Activated naive CD8-positive, alpha-beta T cell treated with anti-CD3 and anti-CD28 coated beads, Interleukin-2, amount 50 U/mL, for 24 hours (primary cell): Measurements from ENCODE around the gene ZNF202.
A peak's percentile ranks its signal among the peaks of the same experiment; 100 is the strongest.
"Not testable (repeated sequence)": the region's sequence is repeated elsewhere in the genome, so short reads cannot be mapped to it uniquely, and the experiment has no call there.

Experiments used
- ATAC-seq: fragments of 150-1000 bp; cut with Tn5 transposase; one replicate; pipeline ENCODE4 v1.10.0; 2021
- DNase-seq: peaks from one replicate; pipeline ENCODE4 v3.0.0; 2021
- H3K27ac Mint-ChIP-seq: one replicate; pipeline ENCODE4 v1.8.0; 2021; ENCODE audit warnings: mild to moderate bottlenecking, mixed read lengths
- H3K27me3 Mint-ChIP-seq: one replicate; pipeline ENCODE4 v1.8.0; 2021; ENCODE audit warnings: mixed read lengths
- H3K36me3 Mint-ChIP-seq: one replicate; pipeline ENCODE4 v1.8.0; 2021; ENCODE audit warnings: low read depth, mixed read lengths
- H3K4me1 Mint-ChIP-seq: one replicate; pipeline ENCODE4 v1.8.0; 2021; ENCODE audit warnings: mixed read lengths
- H3K4me3 Mint-ChIP-seq: one replicate; pipeline ENCODE4 v1.8.0; 2021; ENCODE audit warnings: mild to moderate bottlenecking, moderate library complexity, mixed read lengths
- H3K9me3 Mint-ChIP-seq: one replicate; pipeline ENCODE4 v1.8.0; 2021; ENCODE audit warnings: mixed read lengths

ZNF202 gene

GRCh38 chr11:123754101-123754568 is 12.7 kb upstream of the ZNF202 start, which contains the start of gene OR6X1:
Gene OR6X1, minus strand, starts transcription at chr11:123754518. Its CDS starts 0 bp downstream, at chr11:123754518.
- peaks cover 26% of the 10 kb centered on the region for H3K27me3 Mint-ChIP-seq
- ATAC-seq (no peak), DNase-seq (no peak)
- H3K4me1 Mint-ChIP-seq = no peaks in the 10 kb centered on the region
- no peaks in the 10 kb centered on the region for H3K9me3 Mint-ChIP-seq
- H3K36me3 Mint-ChIP-seq = no peaks in the 10 kb centered on the region
- H3K4me3 Mint-ChIP-seq = no peak within 1 kb of the TSS
- H3K27ac Mint-ChIP-seq = no peak within 1 kb of the TSS

DNA sequence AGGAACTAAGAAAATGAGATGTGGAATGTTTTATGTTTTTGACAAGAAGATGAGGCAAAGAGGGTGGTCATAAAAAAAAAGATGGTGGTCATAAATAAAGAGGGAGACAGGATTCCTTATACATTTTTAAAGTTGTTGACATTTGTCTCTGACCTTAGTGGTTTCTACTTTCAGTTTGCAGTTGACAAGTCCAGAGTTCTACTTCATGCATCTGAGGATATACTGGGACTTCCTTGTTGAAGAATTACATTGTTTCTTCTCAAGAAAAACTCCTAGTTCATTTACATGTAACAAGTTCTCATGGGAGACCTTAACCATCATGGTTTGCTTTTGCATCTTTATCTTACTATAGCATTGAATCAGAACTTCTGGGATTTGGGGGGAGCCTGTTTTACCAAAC is 11.7 kb upstream of the ZNF202 start:
- Mint-ChIP-seq H3K27ac (no peak overlapping the region), H3K27me3 (peaks cover 30% of the 10 kb centered on the region), H3K36me3 (no peaks in the 10 kb centered on the region), H3K4me3 (no peak overlapping the region), H3K9me3 (peaks cover 8% of the 10 kb centered on the region), H3K4me1 (no peaks in the 10 kb centered on the region)
- no peak for DNase-seq
- no peak for ATAC-seq

DNA sequence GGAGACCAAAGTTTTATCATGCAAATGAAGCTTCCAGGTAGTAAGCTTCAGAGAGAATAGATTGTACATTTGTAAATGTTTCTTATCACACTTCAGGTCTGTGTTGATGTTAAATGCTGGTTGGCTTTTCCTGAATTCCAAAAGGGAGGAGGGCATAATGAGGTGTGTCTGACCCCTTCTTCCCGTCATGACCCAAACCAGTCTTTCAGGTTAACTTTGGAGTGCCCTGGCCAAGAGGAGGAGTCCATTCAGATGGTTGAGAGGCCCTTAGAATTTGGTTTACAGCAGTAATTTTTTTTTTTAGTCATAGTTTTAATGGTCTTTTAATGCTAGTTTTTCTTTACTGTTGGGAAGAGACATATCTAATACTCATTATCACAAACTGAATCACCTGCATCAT is 10.3 kb upstream of the ZNF202 start:
- DNase-seq (no peak), ATAC-seq (no peak)
- no peaks in the 10 kb centered on the region for H3K4me1 Mint-ChIP-seq
- H3K27me3 Mint-ChIP-seq = peaks cover 34% of the 10 kb centered on the region
- no peak overlapping the region for H3K4me3 Mint-ChIP-seq
- H3K27ac Mint-ChIP-seq = no peak overlapping the region
- H3K9me3 Mint-ChIP-seq = peaks cover 10% of the 10 kb centered on the region
- no peaks in the 10 kb centered on the region for H3K36me3 Mint-ChIP-seq

- Mint-ChIP-seq H3K9me3 (peaks cover 10% of the 10 kb centered on the region), H3K27me3 (peaks cover 34% of the 10 kb centered on the region)
- not testable (repeated sequence) for DNase-seq, H3K4me1 Mint-ChIP-seq, H3K27ac Mint-ChIP-seq, H3K36me3 Mint-ChIP-seq, ATAC-seq, H3K4me3 Mint-ChIP-seq
Measured at GRCh38 chr11:123748349-123748748, 6.9 kb upstream of the ZNF202 start.

- Mint-ChIP-seq H3K4me3 (no peak overlapping the region), H3K4me1 (peaks cover 7% of the 10 kb centered on the region), H3K27me3 (peaks cover 24% of the 10 kb centered on the region), H3K9me3 (peaks cover 10% of the 10 kb centered on the region), H3K36me3 (no peaks in the 10 kb centered on the region), H3K27ac (no peak overlapping the region)
- no peak for DNase-seq
- no peak for ATAC-seq
Measured at GRCh38 chr11:123745764-123746451, 4.4 kb upstream of the ZNF202 start.

- Mint-ChIP-seq H3K27me3 (peaks cover 5% of the 10 kb centered on the region), H3K4me1 (peaks cover 29% of the 10 kb centered on the region), H3K27ac (no peak overlapping the region), H3K9me3 (no peaks in the 10 kb centered on the region), H3K4me3 (peak overlapping the region; percentile 88), H3K36me3 (peaks cover 15% of the 10 kb centered on the region)
- ATAC-seq (no peak), DNase-seq (no peak)
Measured at GRCh38 chr11:123742724-123743120, 1.3 kb upstream of the ZNF202 start.

GRCh38 chr11:123742031-123742723 is 717 bp upstream of the ZNF202 start:
- H3K27me3 Mint-ChIP-seq = peaks cover 4% of the 10 kb centered on the region
- H3K27ac Mint-ChIP-seq = peak overlapping the region; percentile 86
- H3K36me3 Mint-ChIP-seq = peaks cover 21% of the 10 kb centered on the region
- peak overlapping the region; percentile 88 for H3K4me3 Mint-ChIP-seq
- ATAC-seq (no peak), DNase-seq (peak; percentile 3)
- H3K9me3 Mint-ChIP-seq = no peaks in the 10 kb centered on the region
- H3K4me1 Mint-ChIP-seq = peaks cover 31% of the 10 kb centered on the region

- Mint-ChIP-seq H3K9me3 (no peaks in the 10 kb centered on the region), H3K27me3 (peaks cover under 1% of the 10 kb centered on the region), H3K4me3 (peak overlapping the region; percentile 88), H3K36me3 (peaks cover 29% of the 10 kb centered on the region), H3K4me1 (peaks cover 31% of the 10 kb centered on the region), H3K27ac (peak overlapping the region; percentile 86)
- ATAC-seq (peak; percentile 3), DNase-seq (no peak)
Measured at GRCh38 chr11:123740787-123741158, 687 bp downstream of the ZNF202 start.

DNA sequence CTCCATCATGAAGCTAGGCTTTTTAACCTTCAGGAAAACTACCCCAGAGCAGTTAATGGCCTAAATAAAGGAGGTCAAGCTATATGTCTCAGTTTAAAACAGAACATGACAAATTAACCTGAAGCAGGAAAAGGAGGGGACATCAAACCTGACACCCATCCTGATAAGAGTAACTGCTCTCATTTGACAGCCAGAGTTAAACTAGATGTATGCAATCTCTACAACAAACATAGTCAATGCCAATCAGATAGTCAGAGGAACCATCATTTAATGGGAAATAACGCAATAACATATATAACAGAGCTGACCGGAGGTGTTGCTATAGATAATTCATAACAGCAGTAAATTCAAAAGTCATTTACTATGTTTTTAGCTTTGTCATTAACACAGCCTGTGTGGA is 3.1 kb downstream of the ZNF202 start:
- H3K4me1 Mint-ChIP-seq = peaks cover 31% of the 10 kb centered on the region

DNA sequence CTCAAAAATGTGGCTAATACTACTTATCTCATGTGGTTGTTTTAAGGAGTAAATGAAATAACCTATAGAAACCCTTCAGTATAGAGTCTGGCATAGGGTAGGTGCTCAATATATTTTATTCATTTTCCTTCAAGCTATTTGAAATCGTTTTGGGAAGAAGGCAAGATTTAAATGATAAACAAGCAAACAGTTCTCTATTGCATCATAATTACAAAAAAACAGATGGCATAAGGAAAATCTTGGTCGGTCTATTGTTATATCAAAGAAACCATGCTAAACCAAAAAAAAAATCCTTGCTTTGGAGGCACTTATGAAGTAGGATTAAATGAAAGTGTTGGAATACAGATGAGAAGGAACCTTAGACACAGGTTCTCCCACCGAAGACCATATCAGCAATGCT is 4.7 kb downstream of the ZNF202 start:
- ATAC-seq (no peak), DNase-seq (no peak)
- H3K4me1 Mint-ChIP-seq = peaks cover 24% of the 10 kb centered on the region
- peaks cover 45% of the 10 kb centered on the region for H3K36me3 Mint-ChIP-seq
- no peak overlapping the region for H3K4me3 Mint-ChIP-seq
- H3K9me3 Mint-ChIP-seq = no peaks in the 10 kb centered on the region
- H3K27me3 Mint-ChIP-seq = no peaks in the 10 kb centered on the region
- H3K27ac Mint-ChIP-seq = no peak overlapping the region

More for the DNA sequence above, 3.1 kb downstream of the ZNF202 start:
- no peak overlapping the region for H3K27ac Mint-ChIP-seq
- H3K4me3 Mint-ChIP-seq = no peak overlapping the region
- H3K27me3 Mint-ChIP-seq = no peaks in the 10 kb centered on the region
- no peak for DNase-seq
- no peak for ATAC-seq
- peaks cover 43% of the 10 kb centered on the region for H3K36me3 Mint-ChIP-seq
- H3K9me3 Mint-ChIP-seq = no peaks in the 10 kb centered on the region

- peaks cover 10% of the 10 kb centered on the region for H3K36me3 Mint-ChIP-seq
Measured at GRCh38 chr11:123729602-123730001, 11.9 kb downstream of the ZNF202 start.

GRCh38 chr11:123725995-123726655 is 15.3 kb downstream of the ZNF202 start:
- H3K9me3 Mint-ChIP-seq = peaks cover 35% of the 10 kb centered on the region
- H3K36me3 Mint-ChIP-seq = peaks cover 9% of the 10 kb centered on the region
- DNase-seq = no peak
- H3K27me3 Mint-ChIP-seq = no peaks in the 10 kb centered on the region
- H3K4me1 Mint-ChIP-seq = no peaks in the 10 kb centered on the region
- no peak overlapping the region for H3K27ac Mint-ChIP-seq
- no peak for ATAC-seq
- H3K4me3 Mint-ChIP-seq = no peak overlapping the region

More at GRCh38 chr11:123729602-123730001, 11.9 kb downstream of the ZNF202 start:
- ATAC-seq (no peak), DNase-seq (no peak)
- H3K4me3 Mint-ChIP-seq = no peak overlapping the region
- H3K27me3 Mint-ChIP-seq = no peaks in the 10 kb centered on the region
- H3K4me1 Mint-ChIP-seq = no peaks in the 10 kb centered on the region
- H3K27ac Mint-ChIP-seq = no peak overlapping the region
- H3K9me3 Mint-ChIP-seq = peaks cover 35% of the 10 kb centered on the region

DNA sequence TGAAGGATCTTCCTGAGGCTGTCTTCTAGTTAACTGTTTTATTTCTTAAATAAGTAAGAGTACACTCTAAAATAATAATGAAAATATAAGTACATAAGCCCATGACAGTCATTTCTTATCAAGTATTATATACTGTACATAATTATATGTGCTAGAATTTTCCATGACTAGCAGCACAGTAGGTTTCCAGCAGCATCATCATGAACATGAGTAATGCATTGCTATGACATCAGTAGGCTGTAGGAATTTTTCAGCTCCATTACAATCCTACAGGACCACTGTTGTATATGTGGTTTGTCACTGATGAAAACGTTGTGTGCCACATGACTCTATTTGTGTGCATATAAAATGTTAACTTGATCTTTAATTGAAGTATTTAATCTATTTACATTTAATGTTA is 22.0 kb downstream of the ZNF202 start:
- peak; percentile 33 for ATAC-seq
- no peaks in the 10 kb centered on the region for H3K9me3 Mint-ChIP-seq
- no peaks in the 10 kb centered on the region for H3K4me1 Mint-ChIP-seq
- no peak overlapping the region for H3K27ac Mint-ChIP-seq
- H3K27me3 Mint-ChIP-seq = peaks cover 10% of the 10 kb centered on the region
- H3K4me3 Mint-ChIP-seq = no peak overlapping the region
- DNase-seq = no peak
- peaks cover 9% of the 10 kb centered on the region for H3K36me3 Mint-ChIP-seq

GRCh38 chr11:123718469-123718868 is 23.0 kb downstream of the ZNF202 start:
- no peak overlapping the region for H3K4me3 Mint-ChIP-seq
- no peaks in the 10 kb centered on the region for H3K9me3 Mint-ChIP-seq
- no peak overlapping the region for H3K27ac Mint-ChIP-seq
- H3K4me1 Mint-ChIP-seq = no peaks in the 10 kb centered on the region
- no peak for DNase-seq
- peaks cover 10% of the 10 kb centered on the region for H3K27me3 Mint-ChIP-seq
- ATAC-seq = no peak
- peaks cover 5% of the 10 kb centered on the region for H3K36me3 Mint-ChIP-seq

- DNase-seq (no peak), ATAC-seq (no peak)
- peaks cover 10% of the 10 kb centered on the region for H3K27me3 Mint-ChIP-seq
- H3K4me1 Mint-ChIP-seq = no peaks in the 10 kb centered on the region
- peaks cover 1% of the 10 kb centered on the region for H3K36me3 Mint-ChIP-seq
- H3K9me3 Mint-ChIP-seq = no peaks in the 10 kb centered on the region
- no peak overlapping the region for H3K27ac Mint-ChIP-seq
- no peak overlapping the region for H3K4me3 Mint-ChIP-seq
Measured at GRCh38 chr11:123718063-123718462, 23.4 kb downstream of the ZNF202 start.
